NB4 (cell line): ENCODE results near the gene CFAP74.

Experiments
- DNase-seq: peaks from one replicate; pipeline ENCODE4 v3.0.0; 2010; ENCODE audit warnings: low read depth
- H3K4me3 ChIP-seq: one replicate; pipeline ENCODE4 v1.5.1; 2011; ENCODE audit warnings: mild to moderate bottlenecking, low read depth, low read length, moderate library complexity
- MYC ChIP-seq: IDR thresholded peaks from 2 replicates; pipeline ENCODE4 v1.6.1; 2011; ENCODE audit warnings: low read depth, low read length
- POLR2A ChIP-seq: IDR thresholded peaks from 2 replicates; pipeline ENCODE4 v1.6.1; 2011; ENCODE audit warnings: mild to moderate bottlenecking; ENCODE audit not compliant: insufficient read length; ENCODE audit errors: extremely low read depth
- TF ChIP-seq, protein P1 (sequence below): IDR thresholded peaks from one replicate; pipeline ENCODE4 v1.5.1; 2012; ENCODE audit warnings: low read depth, low read length
- TF ChIP-seq, protein P2 (sequence below): IDR thresholded peaks from 2 replicates; pipeline ENCODE4 v1.6.1; 2011; ENCODE audit warnings: low read depth, low read length

The CFAP74 gene, protein sequence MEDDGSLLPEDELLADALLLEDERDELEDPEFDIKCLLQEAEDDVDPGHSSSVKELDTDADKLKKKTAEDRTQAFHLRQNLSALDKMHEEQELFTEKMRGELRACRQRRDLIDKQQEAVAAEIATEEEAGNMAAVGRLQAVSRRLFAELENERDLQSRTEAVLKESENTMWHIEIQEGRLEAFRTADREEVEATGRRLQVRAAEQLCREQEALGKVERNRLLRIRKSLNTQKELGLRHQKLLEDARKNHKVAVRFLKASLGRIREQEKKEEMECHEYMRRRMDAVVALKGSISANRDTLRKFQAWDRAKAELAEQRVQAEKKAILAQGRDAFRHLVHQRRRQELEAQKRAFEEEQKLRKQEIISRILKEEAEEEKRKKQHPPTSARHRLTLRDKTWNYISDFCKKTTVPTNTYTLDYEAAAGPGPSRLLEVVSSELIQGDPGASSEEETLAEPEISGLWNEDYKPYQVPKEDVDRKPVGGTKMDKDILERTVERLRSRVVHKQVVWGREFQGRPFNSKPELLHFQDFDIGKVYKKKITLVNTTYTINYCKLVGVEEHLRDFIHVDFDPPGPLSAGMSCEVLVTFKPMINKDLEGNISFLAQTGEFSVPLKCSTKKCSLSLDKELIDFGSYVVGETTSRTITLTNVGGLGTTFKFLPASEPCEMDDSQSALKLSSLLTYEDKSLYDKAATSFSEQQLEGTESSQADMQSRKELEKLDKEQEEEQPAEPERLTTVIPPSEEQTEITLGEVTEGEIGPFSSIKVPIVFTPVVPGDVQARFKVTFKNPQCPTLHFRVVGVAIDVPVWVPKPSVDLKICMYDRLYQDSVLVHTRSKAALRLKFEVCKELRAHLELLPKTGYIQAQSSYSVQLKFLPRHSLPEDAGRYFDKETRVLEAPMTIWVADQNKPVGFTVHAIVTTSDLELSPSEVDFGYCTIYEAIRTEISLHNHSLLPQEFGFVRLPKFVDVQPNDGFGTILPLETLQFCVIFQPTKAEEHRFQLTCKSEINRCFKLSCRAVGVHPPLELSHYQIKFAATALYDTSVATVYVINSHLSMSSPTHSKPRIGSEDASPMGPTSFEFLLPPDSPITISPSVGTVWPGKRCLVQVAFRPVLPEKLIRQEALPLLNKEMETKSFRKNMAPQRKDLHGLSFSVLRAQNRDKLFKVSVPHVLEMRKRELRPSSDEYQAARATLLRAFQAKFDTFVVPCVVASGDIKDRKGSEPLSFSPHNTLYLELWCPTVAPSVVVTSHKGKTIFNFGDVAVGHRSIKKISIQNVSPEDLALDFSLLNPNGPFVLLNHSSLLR (N-terminal part only)

GRCh38 chr1:2003541-2004131 is at the start of gene CFAP74:
Gene CFAP74 (minus strand): TSS chr1:2003786. CDS start chr1:1990956, 12,830 bp downstream.
- TF ChIP-seq, protein P1, sequence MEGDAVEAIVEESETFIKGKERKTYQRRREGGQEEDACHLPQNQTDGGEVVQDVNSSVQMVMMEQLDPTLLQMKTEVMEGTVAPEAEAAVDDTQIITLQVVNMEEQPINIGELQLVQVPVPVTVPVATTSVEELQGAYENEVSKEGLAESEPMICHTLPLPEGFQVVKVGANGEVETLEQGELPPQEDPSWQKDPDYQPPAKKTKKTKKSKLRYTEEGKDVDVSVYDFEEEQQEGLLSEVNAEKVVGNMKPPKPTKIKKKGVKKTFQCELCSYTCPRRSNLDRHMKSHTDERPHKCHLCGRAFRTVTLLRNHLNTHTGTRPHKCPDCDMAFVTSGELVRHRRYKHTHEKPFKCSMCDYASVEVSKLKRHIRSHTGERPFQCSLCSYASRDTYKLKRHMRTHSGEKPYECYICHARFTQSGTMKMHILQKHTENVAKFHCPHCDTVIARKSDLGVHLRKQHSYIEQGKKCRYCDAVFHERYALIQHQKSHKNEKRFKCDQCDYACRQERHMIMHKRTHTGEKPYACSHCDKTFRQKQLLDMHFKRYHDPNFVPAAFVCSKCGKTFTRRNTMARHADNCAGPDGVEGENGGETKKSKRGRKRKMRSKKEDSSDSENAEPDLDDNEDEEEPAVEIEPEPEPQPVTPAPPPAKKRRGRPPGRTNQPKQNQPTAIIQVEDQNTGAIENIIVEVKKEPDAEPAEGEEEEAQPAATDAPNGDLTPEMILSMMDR: no peak
- TF ChIP-seq, protein P2, sequence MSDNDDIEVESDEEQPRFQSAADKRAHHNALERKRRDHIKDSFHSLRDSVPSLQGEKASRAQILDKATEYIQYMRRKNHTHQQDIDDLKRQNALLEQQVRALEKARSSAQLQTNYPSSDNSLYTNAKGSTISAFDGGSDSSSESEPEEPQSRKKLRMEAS: no peak
- no peak for TF ChIP-seq MYC
- no peak for TF ChIP-seq POLR2A
- DNase-seq: no peak
- no peak within 1 kb of the TSS for H3K4me3 ChIP-seq

GRCh38 chr1:2053217-2053616 is 49.6 kb upstream of the CFAP74 start:
- TF ChIP-seq, protein P2: no peak
- TF ChIP-seq MYC (no peak), POLR2A (no peak)
- TF ChIP-seq, protein P1: no peak
- H3K4me3 ChIP-seq: no peak overlapping the region
- no peak for DNase-seq

- DNase-seq: no peak
- no peak overlapping the region for H3K4me3 ChIP-seq
- TF ChIP-seq, protein P2: no peak
- TF ChIP-seq MYC (no peak), POLR2A (no peak)
- TF ChIP-seq, protein P1: no peak
Observed at GRCh38 chr1:2052756-2053155, 49.2 kb upstream of the CFAP74 start.

DNA sequence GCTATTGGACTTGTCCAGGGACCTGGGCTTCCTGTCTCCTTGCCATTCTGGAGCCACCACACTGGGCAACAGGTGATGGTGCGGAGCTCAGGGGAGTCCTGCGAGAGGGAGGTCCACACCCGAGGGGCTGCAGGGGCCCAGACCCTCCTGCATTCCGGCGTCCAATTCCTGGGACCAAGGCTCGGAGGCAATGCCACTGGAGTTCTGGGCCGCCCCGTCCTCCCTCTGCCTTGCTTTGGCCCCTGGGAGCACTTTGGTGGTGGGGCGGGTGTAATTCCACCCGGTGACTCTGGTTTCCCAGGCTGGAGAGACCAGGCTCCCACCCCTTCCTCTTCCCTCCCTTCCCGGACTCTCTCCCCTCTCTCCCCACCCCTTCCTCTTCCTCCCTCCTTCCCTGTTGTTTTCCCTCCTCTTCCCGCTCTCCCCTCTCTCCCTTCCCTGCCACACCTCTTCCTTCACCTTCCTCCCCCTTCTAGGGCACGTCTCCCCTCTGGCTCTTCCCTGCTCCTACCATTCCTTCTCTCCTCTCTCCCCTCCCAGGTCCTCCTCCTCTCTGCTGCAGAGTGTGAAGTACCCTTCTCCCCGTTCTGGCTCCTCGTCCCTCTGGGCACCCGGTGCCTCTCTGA is 48.6 kb upstream of the CFAP74 start:
- DNase-seq: no peak
- H3K4me3 ChIP-seq: no peak overlapping the region
- TF ChIP-seq, protein P1: no peak
- TF ChIP-seq, protein P2: no peak
- TF ChIP-seq MYC: no peak
- no peak for TF ChIP-seq POLR2A
